NT2/D1 (cell line): ENCODE results near the gene PRKRIP1.

Source experiments
- YY1 ChIP-seq: IDR thresholded peaks from 2 replicates; pipeline ENCODE4 v1.6.1; 2011; ENCODE audit not compliant: insufficient read length, insufficient read depth
- ZNF274 ChIP-seq: IDR thresholded peaks from 2 replicates; pipeline ENCODE4 v1.6.1; 2011; ENCODE audit warnings: mild to moderate bottlenecking, low read depth, low read length

DNA sequence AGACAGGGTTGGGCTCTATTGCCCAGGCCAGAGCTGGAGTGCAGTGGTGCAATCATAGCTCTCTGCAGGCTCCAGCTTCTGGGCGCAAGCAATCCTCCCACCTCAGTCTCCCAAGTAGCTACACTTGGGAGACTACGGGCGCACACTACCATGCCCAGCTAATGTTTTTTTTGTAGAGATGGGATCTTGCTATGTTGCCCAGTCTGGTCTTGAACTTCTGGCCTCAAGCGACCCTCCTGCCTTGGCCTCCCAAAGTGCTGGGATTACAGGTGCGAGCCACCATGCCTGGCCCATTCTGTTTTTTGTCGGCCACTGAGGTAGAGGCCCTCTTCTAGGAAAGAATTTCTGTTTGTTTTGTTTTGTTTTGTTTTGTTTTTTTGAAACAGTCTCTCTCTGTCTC, 56.3 kb downstream of the PRKRIP1 start:
- TF ChIP-seq ZNF274 (no peak), YY1 (no peak)
